Inferior parietal cortex (tissue), 1 donor: ENCODE data around the gene GCM1.

Experiments used
- DNase-seq: peaks from one replicate; pipeline ENCODE4 v3.0.0-alpha.2; 2016; ENCODE audit errors: extremely low spot score

The GCM1 gene

GRCh38 chr6:53151676-53152075 is 3.0 kb upstream of the GCM1 start:
- DNase-seq: no peak

- no peak for DNase-seq
Measured at GRCh38 chr6:53144802-53145201, 3.8 kb downstream of the GCM1 start.

- DNase-seq: no peak
Measured at GRCh38 chr6:53143710-53144109, 4.9 kb downstream of the GCM1 start.

- DNase-seq: no peak
Measured at GRCh38 chr6:53142810-53143209, 5.8 kb downstream of the GCM1 start.

GRCh38 chr6:53139841-53140413 is 8.7 kb downstream of the GCM1 start:
- no peak for DNase-seq

GRCh38 chr6:53136000-53136609 is 12.5 kb downstream of the GCM1 start:
- DNase-seq: no peak

GRCh38 chr6:53134601-53135235 is 13.9 kb downstream of the GCM1 start:
- DNase-seq: no peak

GRCh38 chr6:53133961-53134360 is 14.7 kb downstream of the GCM1 start:
- no peak for DNase-seq

- no peak for DNase-seq
Measured at GRCh38 chr6:53130569-53131290, 17.9 kb downstream of the GCM1 start.

GRCh38 chr6:53128842-53129241 is 19.8 kb downstream of the GCM1 start:
- DNase-seq: no peak

- no peak for DNase-seq
Measured at GRCh38 chr6:53125276-53125675, 23.4 kb downstream of the GCM1 start.

GRCh38 chr6:53124131-53124800 is 24.4 kb downstream of the GCM1 start:
- DNase-seq: no peak

- DNase-seq: no peak
Measured at GRCh38 chr6:53119772-53120409, 28.8 kb downstream of the GCM1 start.

GRCh38 chr6:53119349-53119748 is 29.3 kb downstream of the GCM1 start:
- no peak for DNase-seq

GRCh38 chr6:53115741-53116140 is 32.9 kb downstream of the GCM1 start:
- no peak for DNase-seq

- DNase-seq: no peak
Measured at GRCh38 chr6:53115113-53115512, 33.5 kb downstream of the GCM1 start.

- DNase-seq: no peak
Measured at GRCh38 chr6:53113742-53114141, 34.9 kb downstream of the GCM1 start.

GRCh38 chr6:53112871-53113270 is 35.8 kb downstream of the GCM1 start:
- DNase-seq: no peak

- no peak for DNase-seq
Measured at GRCh38 chr6:53112404-53112803, 36.2 kb downstream of the GCM1 start.

- DNase-seq: no peak
Measured at GRCh38 chr6:53111865-53112264, 36.8 kb downstream of the GCM1 start.

GRCh38 chr6:53109612-53110011 is 39.0 kb downstream of the GCM1 start:
- no peak for DNase-seq

- DNase-seq: no peak
Measured at GRCh38 chr6:53107091-53107490, 41.5 kb downstream of the GCM1 start.
